WTC11 (cell line): Measurements from ENCODE around the gene PAGE4. TPM values are rescaled to one million over a fixed set of nuclear protein-coding genes. Genes with fewer than 3 reads are reported as not detected.
A peak's percentile ranks its signal among the peaks of the same experiment; 100 is the strongest.

Experiments used
- ATAC-seq: fragments of 200-7000 bp; cut with Tn5 transposase; 2 replicates; pipeline ENCODE4 v1.10.0; 2021; ENCODE audit warnings: mild to moderate bottlenecking, moderate library complexity
- CTCF ChIA-PET: fragments of 300-600 bp; sonication (Branson Sonifier 250); formaldehyde crosslinking; loops from one replicate; lab custom pipeline; 2021; ENCODE audit warnings: antibody characterized with exemption; lab: Charles Lee
- POLR2A ChIA-PET: fragments of 350-600 bp; sonication (Branson Sonifier 250); formaldehyde crosslinking; loops from one replicate; lab custom pipeline; 2021; ENCODE audit warnings: antibody characterized with exemption; lab: Charles Lee
- DNase-seq: peaks from one replicate; pipeline ENCODE4 v3.0.0; 2021; ENCODE audit warnings: low spot score
- H3K27ac Mint-ChIP-seq: 2 replicates; pipeline ENCODE4 v1.8.0; 2021; ENCODE audit warnings: mixed read lengths
- H3K27me3 Mint-ChIP-seq: 2 replicates; pipeline ENCODE4 v1.8.0; 2021; ENCODE audit warnings: low read depth, mild to moderate bottlenecking, moderate library complexity, mixed read lengths
- H3K36me3 Mint-ChIP-seq: 2 replicates; pipeline ENCODE4 v1.8.0; 2021; ENCODE audit warnings: mixed read lengths
- H3K4me1 Mint-ChIP-seq: 2 replicates; pipeline ENCODE4 v1.8.0; 2022; ENCODE audit warnings: mixed read lengths
- H3K4me3 Mint-ChIP-seq: 2 replicates; pipeline ENCODE4 v1.8.0; 2021; ENCODE audit warnings: mild to moderate bottlenecking, moderate library complexity, mixed read lengths
- H3K9me3 Mint-ChIP-seq: 2 replicates; pipeline ENCODE4 v1.8.0; 2021; ENCODE audit warnings: mixed read lengths
- ATF1 ChIP-seq: sonication (generic); formaldehyde crosslinking; IDR thresholded peaks from 2 replicates; pipeline ENCODE4 v1.8.1; 2023; ENCODE audit warnings: mild to moderate bottlenecking, moderate library complexity, missing genetic modification reagents
- CDX4 ChIP-seq: fragments of 250-450 bp; sonication (Bioruptor Pico); IDR thresholded peaks from 2 replicates; pipeline ENCODE4 v1.9.0; 2021; ENCODE audit warnings: moderate library complexity, mild to moderate bottlenecking, inconsistent platforms, borderline replicate concordance
- CREM ChIP-seq: sonication (generic); formaldehyde crosslinking; IDR thresholded peaks from 2 replicates; pipeline ENCODE4 v1.8.1; 2022; ENCODE audit warnings: mild to moderate bottlenecking, missing genetic modification reagents, moderate library complexity
- CTCF ChIP-seq: fragments of 200-600 bp; IDR thresholded peaks from 2 replicates; pipeline ENCODE4 v1.8.0; 2022; ENCODE audit warnings: antibody characterized with exemption
- E2F4 ChIP-seq: sonication (generic); formaldehyde crosslinking; IDR thresholded peaks from 2 replicates; pipeline ENCODE4 v1.8.1; 2022; ENCODE audit warnings: low read depth, mild to moderate bottlenecking, moderate library complexity, missing genetic modification reagents, borderline replicate concordance
- EMX1 ChIP-seq: fragments of 250-450 bp; sonication (Bioruptor Pico); IDR thresholded peaks from 2 replicates; pipeline ENCODE4 v1.8.0; 2021; ENCODE audit warnings: mild to moderate bottlenecking
- ESRRA ChIP-seq: sonication (generic); formaldehyde crosslinking; IDR thresholded peaks from 2 replicates; pipeline ENCODE4 v1.8.1; 2022; ENCODE audit warnings: mild to moderate bottlenecking, missing genetic modification reagents, borderline replicate concordance
- ETV6 ChIP-seq: sonication (generic); formaldehyde crosslinking; IDR thresholded peaks from 2 replicates; pipeline ENCODE4 v1.8.1; 2022; ENCODE audit warnings: mild to moderate bottlenecking, missing genetic modification reagents
- FOXK1 ChIP-seq: sonication (generic); formaldehyde crosslinking; IDR thresholded peaks from 2 replicates; pipeline ENCODE4 v1.8.0; 2022; ENCODE audit warnings: mild to moderate bottlenecking, moderate library complexity, missing genetic modification reagents
- MYBL2 ChIP-seq: sonication (generic); formaldehyde crosslinking; IDR thresholded peaks from 2 replicates; pipeline ENCODE4 v1.8.1; 2023; ENCODE audit warnings: mild to moderate bottlenecking, moderate library complexity, missing genetic modification reagents
- NFYB ChIP-seq: sonication (generic); formaldehyde crosslinking; conservative IDR thresholded peaks from 2 replicates; pipeline ENCODE4 v1.8.0; 2022; ENCODE audit warnings: low read depth, missing genetic modification reagents
- NR3C1 ChIP-seq: sonication (generic); formaldehyde crosslinking; conservative IDR thresholded peaks from 2 replicates; pipeline ENCODE4 v1.8.1; 2023; ENCODE audit warnings: low read depth, mild to moderate bottlenecking, missing genetic modification reagents
- OVOL2 ChIP-seq: fragments of 250-450 bp; sonication (Bioruptor Pico); IDR thresholded peaks from 2 replicates; pipeline ENCODE4 v1.9.0; 2021; ENCODE audit warnings: mild to moderate bottlenecking, borderline replicate concordance
- SP1 ChIP-seq: sonication (generic); formaldehyde crosslinking; conservative IDR thresholded peaks from 2 replicates; pipeline ENCODE4 v1.8.1; 2022; ENCODE audit warnings: missing genetic modification reagents
- ZNF232 ChIP-seq: sonication (generic); formaldehyde crosslinking; IDR thresholded peaks from 2 replicates; pipeline ENCODE4 v1.8.0; 2022; ENCODE audit warnings: mild to moderate bottlenecking, missing genetic modification reagents
- ZNF281 ChIP-seq: sonication (generic); formaldehyde crosslinking; IDR thresholded peaks from 2 replicates; pipeline ENCODE4 v1.8.0; 2023; ENCODE audit warnings: mild to moderate bottlenecking, missing genetic modification reagents
- ZNF425 ChIP-seq: fragments of 250-450 bp; sonication (Bioruptor Pico); conservative IDR thresholded peaks from 2 replicates; pipeline ENCODE4 v1.9.0; 2021; ENCODE audit warnings: mild to moderate bottlenecking
- total RNA-seq: library from RNA; stranded (reverse); gene quantifications from 3 replicates; pipeline ENCODE4 v1.2.3, GENCODE V29; 2021

PAGE4 gene
- total RNA-seq, 1 experiment from 2014 or later = not detected

GRCh38 chrX:49816435-49816834 is 12.7 kb upstream of the PAGE4 start:
- ChIA-PET POLR2A (no interaction called here), CTCF (no interaction called here)
- TF ChIP-seq NFYB (no peak), CREM (CRISPR knock-in tag) (no peak), SP1 (no peak), ZNF281 (CRISPR knock-in tag) (no peak), ATF1 (no peak), FOXK1 (CRISPR knock-in tag) (no peak), NR3C1 (CRISPR knock-in tag) (no peak), ETV6 (CRISPR knock-in tag) (no peak), ZNF232 (CRISPR knock-in tag) (no peak), ZNF425 (no peak), ESRRA (CRISPR knock-in tag) (no peak), MYBL2 (CRISPR knock-in tag) (no peak), OVOL2 (no peak), CDX4 (CRISPR knock-in tag) (no peak), EMX1 (CRISPR knock-in tag) (no peak)
- ATAC-seq (no peak), DNase-seq (no peak)
- H3K4me1 Mint-ChIP-seq = no peaks in the 10 kb centered on the region
- no peak overlapping the region for H3K4me3 Mint-ChIP-seq
- H3K27ac Mint-ChIP-seq = no peak overlapping the region
- no peaks in the 10 kb centered on the region for H3K9me3 Mint-ChIP-seq
- no peaks in the 10 kb centered on the region for H3K27me3 Mint-ChIP-seq
- no peaks in the 10 kb centered on the region for H3K36me3 Mint-ChIP-seq

- H3K27ac Mint-ChIP-seq = no peak overlapping the region
- H3K9me3 Mint-ChIP-seq = no peaks in the 10 kb centered on the region
- POLR2A ChIA-PET = no interaction called here
- peak; percentile 24 for DNase-seq
- peak; percentile 35; the same call in 1 of the 2 replicates for TF ChIP-seq CTCF
- no peak for TF ChIP-seq E2F4
- no peak for TF ChIP-seq EMX1 (CRISPR knock-in tag)
- no peak for TF ChIP-seq NR3C1 (CRISPR knock-in tag)
- H3K36me3 Mint-ChIP-seq = no peaks in the 10 kb centered on the region
- no peaks in the 10 kb centered on the region for H3K27me3 Mint-ChIP-seq
- CTCF ChIA-PET = interaction anchor here (1.1 to 1.3 kb wide), 2 partner anchors 40 to 77 kb away, joined by 3 to 9 read pairs; no protein-coding TSS in a partner anchor
- peak; percentile 74 for ATAC-seq
- no peaks in the 10 kb centered on the region for H3K4me1 Mint-ChIP-seq
- H3K4me3 Mint-ChIP-seq = no peak overlapping the region
These were observed 9.3 kb downstream of the PAGE4 start for GRCh38 chrX:49838374-49838773.
